Measurements from ENCODE around the gene L2HGDH.
"Not testable (repeated sequence)": the region's sequence is repeated elsewhere in the genome, so short reads cannot be mapped to it uniquely, and the experiment has no call there.

L2HGDH gene

GRCh38 chr14:50311972-50312733 lies at the start of gene L2HGDH, which contains the start of gene DMAC2L:
L2HGDH (minus strand) TSS chr14:50312229; CDS start chr14:50312150, 79 bp downstream.
DMAC2L (plus strand) TSS chr14:50312324; CDS start chr14:50321488, 9,164 bp downstream.
- peak; percentile 98 to 99 for DNase-seq

- DNase-seq: no peak
These were observed 48.8 kb upstream of the L2HGDH start for GRCh38 chr14:50360851-50361250.

GRCh38 chr14:50360093-50360492 lies 48.1 kb upstream of the L2HGDH start:
- no peak for DNase-seq

- no peak for DNase-seq
These were observed 47.6 kb upstream of the L2HGDH start for GRCh38 chr14:50359631-50360030.

GRCh38 chr14:50357753-50358395 lies 45.8 kb upstream of the L2HGDH start:
- DNase-seq: no peak

- no peak for DNase-seq
These were observed 45.1 kb upstream of the L2HGDH start for GRCh38 chr14:50357124-50357523.

- not testable (repeated sequence) for DNase-seq
These were observed 44.3 kb upstream of the L2HGDH start for GRCh38 chr14:50356283-50356682.

GRCh38 chr14:50355692-50356091 lies 43.7 kb upstream of the L2HGDH start:
- DNase-seq: no peak

- peak in 1 of 2 experiments; percentile 34 for DNase-seq
These were observed 42.5 kb upstream of the L2HGDH start for GRCh38 chr14:50354527-50354926.

- no peak for DNase-seq
These were observed 41.1 kb upstream of the L2HGDH start for GRCh38 chr14:50353126-50353525.

GRCh38 chr14:50352584-50352983 lies 40.6 kb upstream of the L2HGDH start:
- DNase-seq: no peak

GRCh38 chr14:50350975-50351374 lies 38.9 kb upstream of the L2HGDH start:
- DNase-seq: no peak

- no peak for DNase-seq
These were observed 36.9 kb upstream of the L2HGDH start for GRCh38 chr14:50348933-50349332.

- DNase-seq: no peak
These were observed 35.5 kb upstream of the L2HGDH start for GRCh38 chr14:50347521-50347920.

GRCh38 chr14:50345846-50346422 lies 33.9 kb upstream of the L2HGDH start:
- no peak for DNase-seq

GRCh38 chr14:50344876-50345563 lies 33.0 kb upstream of the L2HGDH start:
- DNase-seq: no peak

GRCh38 chr14:50344116-50344775 lies 32.2 kb upstream of the L2HGDH start:
- DNase-seq: peak in 1 of 2 experiments; percentile 54

- peak; percentile 79 to 86 for DNase-seq
These were observed 31.4 kb upstream of the L2HGDH start for GRCh38 chr14:50343434-50343833.

- peak; percentile 91 to 98 for DNase-seq
These were observed 30.4 kb upstream of the L2HGDH start for GRCh38 chr14:50342221-50343078.

- peak in 1 of 2 experiments; percentile 55 for DNase-seq
These were observed 28.9 kb upstream of the L2HGDH start for GRCh38 chr14:50340963-50341362.

- DNase-seq: no peak
These were observed 28.0 kb upstream of the L2HGDH start for GRCh38 chr14:50340045-50340444.

Data from NCI-H524 (cell line).